Measurements from ENCODE around the gene ARSB.

GRCh38 chr5:79002374-79002773 lies 17.3 kb upstream of the ARSB start:
- no peak for TF ChIP-seq POLR2A (IDR thresholded peaks at IDR 0.05)
- TF ChIP-seq, protein P1, sequence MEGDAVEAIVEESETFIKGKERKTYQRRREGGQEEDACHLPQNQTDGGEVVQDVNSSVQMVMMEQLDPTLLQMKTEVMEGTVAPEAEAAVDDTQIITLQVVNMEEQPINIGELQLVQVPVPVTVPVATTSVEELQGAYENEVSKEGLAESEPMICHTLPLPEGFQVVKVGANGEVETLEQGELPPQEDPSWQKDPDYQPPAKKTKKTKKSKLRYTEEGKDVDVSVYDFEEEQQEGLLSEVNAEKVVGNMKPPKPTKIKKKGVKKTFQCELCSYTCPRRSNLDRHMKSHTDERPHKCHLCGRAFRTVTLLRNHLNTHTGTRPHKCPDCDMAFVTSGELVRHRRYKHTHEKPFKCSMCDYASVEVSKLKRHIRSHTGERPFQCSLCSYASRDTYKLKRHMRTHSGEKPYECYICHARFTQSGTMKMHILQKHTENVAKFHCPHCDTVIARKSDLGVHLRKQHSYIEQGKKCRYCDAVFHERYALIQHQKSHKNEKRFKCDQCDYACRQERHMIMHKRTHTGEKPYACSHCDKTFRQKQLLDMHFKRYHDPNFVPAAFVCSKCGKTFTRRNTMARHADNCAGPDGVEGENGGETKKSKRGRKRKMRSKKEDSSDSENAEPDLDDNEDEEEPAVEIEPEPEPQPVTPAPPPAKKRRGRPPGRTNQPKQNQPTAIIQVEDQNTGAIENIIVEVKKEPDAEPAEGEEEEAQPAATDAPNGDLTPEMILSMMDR (IDR thresholded peaks at IDR 0.05): no peak
